ENCODE measurements around the gene KHDC4.

KHDC4 gene

DNA sequence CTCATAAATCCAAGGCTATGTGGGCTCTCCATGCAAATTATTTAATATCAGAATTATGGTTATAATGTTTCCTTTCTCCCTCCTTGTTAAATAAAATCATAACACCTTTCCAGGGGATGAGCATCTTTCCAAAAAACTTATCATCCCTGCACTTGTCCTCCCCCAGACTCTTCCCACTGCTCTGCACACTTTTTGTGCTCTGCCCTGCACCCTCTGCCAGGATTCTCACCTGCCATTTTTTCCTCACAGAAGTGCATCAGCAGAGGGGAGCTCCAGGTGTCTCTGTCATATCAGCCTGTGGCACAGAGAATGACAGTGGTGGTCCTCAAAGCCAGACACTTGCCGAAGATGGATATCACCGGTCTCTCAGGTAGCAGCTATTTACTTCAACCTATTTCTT, 54.0 kb downstream of the KHDC4 start:
- in situ Hi-C loops (cut with HindIII; ENCODE audit: low sequenced_read_pairs) = no loop called here

DNA sequence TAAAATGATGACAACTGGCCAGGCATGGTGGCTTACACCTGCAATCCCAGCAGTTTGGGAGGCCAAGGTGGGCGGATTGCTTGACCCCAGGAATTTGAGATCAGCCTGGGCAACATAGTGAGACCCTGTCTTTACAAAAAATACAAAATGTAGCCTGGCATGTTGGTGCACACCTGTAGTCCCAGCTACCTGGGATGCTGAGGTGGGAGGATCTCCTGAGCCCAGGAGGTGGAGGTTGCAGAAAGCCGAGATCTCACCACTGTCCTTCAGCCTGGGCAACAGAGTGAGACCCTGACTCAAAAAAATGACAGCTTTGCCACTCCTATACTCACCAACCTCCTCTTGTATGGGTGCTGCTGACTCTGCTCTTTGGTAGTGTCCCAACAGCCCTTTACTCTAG, 56.3 kb downstream of the KHDC4 start:
- in situ Hi-C loops (cut with HindIII; ENCODE audit: low sequenced_read_pairs) = no loop called here

DNA sequence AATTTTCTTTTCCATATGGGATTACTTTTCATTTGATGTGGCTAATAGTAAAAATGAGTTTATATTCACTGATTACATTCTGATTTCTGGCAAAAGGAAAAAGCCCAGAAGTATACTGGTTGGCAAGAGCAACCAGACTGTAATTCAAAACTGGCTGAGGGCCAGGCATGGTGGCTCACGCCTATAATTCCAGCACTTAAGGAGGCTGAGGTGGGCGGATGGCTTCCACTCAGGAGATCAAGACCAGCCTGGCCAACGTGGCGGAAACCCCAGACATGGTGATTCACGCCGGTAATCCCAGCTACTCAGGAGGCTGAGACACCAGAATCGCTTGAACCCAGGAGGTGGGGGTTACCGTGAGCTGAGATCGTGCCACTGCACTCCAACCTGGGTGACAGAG, 60.4 kb downstream of the KHDC4 start:
- in situ Hi-C loops (cut with HindIII; ENCODE audit: low sequenced_read_pairs) = no loop called here

DNA sequence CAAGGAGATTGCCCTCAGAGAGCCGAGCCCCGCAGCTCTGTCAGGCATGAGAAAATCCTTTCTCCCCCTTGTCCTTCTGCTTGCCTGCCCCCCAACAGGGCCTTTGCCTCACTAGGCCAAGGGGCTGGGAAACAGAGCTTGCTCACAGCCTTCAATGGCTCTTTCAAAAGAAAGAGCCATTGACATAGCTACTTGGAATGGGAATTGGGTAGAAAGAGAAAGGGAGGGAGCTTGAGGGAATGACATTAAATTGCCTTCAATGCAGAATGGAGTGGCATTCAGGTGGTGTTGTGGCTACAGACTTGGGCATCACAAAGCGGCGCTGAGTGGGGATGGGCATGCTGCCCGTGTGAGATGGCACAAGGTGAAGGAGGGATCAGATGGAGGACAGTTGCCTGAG, 61.7 kb downstream of the KHDC4 start:
- in situ Hi-C loops (cut with HindIII; ENCODE audit: low sequenced_read_pairs) = no loop called here

DNA sequence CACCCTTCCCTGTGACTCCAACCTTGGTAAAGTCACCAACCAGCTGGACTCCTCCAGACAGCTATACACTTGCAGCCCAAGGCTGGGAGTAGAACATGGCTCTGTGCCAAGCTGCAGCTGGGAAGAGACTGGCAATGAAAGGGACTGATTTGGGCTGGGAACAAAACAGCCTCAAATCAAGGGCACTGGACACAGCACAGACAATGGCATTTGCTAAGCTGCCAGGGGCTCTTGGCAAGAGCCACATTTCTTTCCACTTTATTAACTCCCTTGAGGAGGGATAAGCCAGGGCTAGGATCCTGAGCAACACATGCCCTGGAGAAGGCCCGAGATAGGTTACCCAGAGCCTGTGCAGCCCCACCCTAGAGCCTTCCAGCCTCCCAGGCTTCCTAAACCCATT, 62.8 kb downstream of the KHDC4 start:
- in situ Hi-C loops (cut with HindIII; ENCODE audit: low sequenced_read_pairs) = no loop called here

DNA sequence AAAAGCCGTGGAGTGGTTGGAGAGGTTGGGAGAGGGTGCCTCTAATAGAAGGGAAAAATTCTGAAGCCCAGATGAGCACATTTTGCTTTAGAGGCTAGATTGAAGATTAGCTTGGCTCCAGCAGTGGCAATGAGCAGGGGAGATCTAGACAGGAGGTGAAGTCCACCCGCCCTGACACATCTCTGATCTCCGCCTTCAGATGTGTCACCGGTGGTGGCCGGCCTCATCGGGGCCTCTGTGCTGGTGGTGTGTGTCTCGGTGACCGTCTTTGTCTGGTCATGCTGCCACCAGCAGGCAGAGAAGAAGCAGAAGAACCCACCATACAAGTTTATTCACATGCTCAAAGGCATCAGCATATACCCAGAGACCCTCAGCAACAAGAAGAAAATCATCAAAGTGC, 66.4 kb downstream of the KHDC4 start:
- in situ Hi-C loops (cut with HindIII; ENCODE audit: low sequenced_read_pairs) = no loop called here

DNA sequence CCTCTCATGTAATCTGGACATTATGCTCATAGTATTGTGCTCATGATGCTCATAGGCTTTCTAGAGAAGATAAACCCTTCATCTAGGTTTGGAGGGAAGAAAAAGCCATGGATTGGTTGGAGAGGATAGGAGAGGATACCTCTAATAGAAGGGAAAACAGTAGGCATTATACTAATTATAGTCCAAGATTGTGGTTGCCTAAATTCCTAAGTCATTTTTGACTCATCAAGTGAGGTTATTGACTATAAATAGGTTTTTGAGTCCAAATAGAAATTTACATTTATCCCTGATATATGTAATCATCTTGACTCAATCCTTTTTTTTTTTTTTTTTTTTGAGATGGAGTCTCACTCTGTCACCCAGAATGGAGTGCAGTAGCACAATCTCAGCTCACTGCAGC, 69.8 kb downstream of the KHDC4 start:
- in situ Hi-C loops (cut with HindIII; ENCODE audit: low sequenced_read_pairs) = loop anchor here (5.0 kb wide), 2 partner anchors 33 to 62 kb away; no protein-coding TSS in a partner anchor
